GM12878 (cell line): ENCODE measurements around the gene NNAT. TPM values are rescaled to one million over a fixed set of nuclear protein-coding genes. Genes with fewer than 3 reads are reported as not detected.

ENCODE experiments used
- ATAC-seq: fragments of 200-7000 bp; cut with Tn5 transposase; 3 replicates; pipeline ENCODE4 v1.9.1; 2020; ENCODE audit warnings: mild to moderate bottlenecking, moderate library complexity
- BruUV-seq: library from RNA; stranded (reverse); fragments of 400-500 nt; replicated peaks from 2 replicates; lab custom pipeline; 2021; lab: Mats Ljungman, UMichigan
- CTCF ChIA-PET: fragments of 300-600 bp; sonication (Branson Sonifier 250); formaldehyde crosslinking; extraction: SDS; loops from one replicate; lab custom pipeline; 2021; ENCODE audit warnings: inconsistent platforms; lab: Yijun Ruan, JAX
- POLR2A ChIA-PET: fragments of 350-600 bp; formaldehyde crosslinking; extraction: SDS; loops from one replicate; lab custom pipeline; 2021; ENCODE audit warnings: inconsistent platforms; lab: Charles Lee
- RAD21 ChIA-PET: fragments of 300-600 bp; sonication (Branson Sonifier 250); formaldehyde crosslinking; loops from one replicate; lab custom pipeline; 2023; ENCODE audit warnings: antibody characterized with exemption; ENCODE audit not compliant: unreplicated experiment; lab: Charles Lee
- SMC1A ChIA-PET: fragments of 300-600 bp; sonication (Branson Sonifier 250); formaldehyde crosslinking; loops from one replicate; lab custom pipeline; 2023; ENCODE audit not compliant: unreplicated experiment, uncharacterized antibody; lab: Charles Lee
- DNase-seq: peaks from one replicate; pipeline ENCODE4 v3.0.0-alpha.2; 2011; ENCODE audit warnings: low read depth, low spot score
- FAIRE-seq: peaks from 3 replicates; lab custom pipeline; 2011; peaks lifted over from hg19 to GRCh38; lab: Jason Lieb, UNC
- H2AFZ ChIP-seq: 2 replicates; pipeline ENCODE4 v1.6.0; 2011; ENCODE audit warnings: low read depth, low read length, control low read depth; ENCODE audit not compliant: control insufficient read depth
- H3K27ac ChIP-seq: 2 replicates; pipeline ENCODE4 v1.5.1; 2011; ENCODE audit warnings: control low read depth; ENCODE audit not compliant: control insufficient read depth, insufficient read depth
- H3K27me3 ChIP-seq, 2 experiments: replicated peaks in 1 of 2; 2 replicates each; pipeline versions ENCODE4 v1.6.0 to v1.6.1; 2011; ENCODE audit warnings: low read length in 1 of 2; ENCODE audit not compliant: control insufficient read depth in 2 of 2, insufficient read depth in 2 of 2
- H3K36me3 ChIP-seq, 2 experiments: 2 replicates each; pipeline ENCODE4 v1.5.1; 2011; ENCODE audit warnings: low read length in 1 of 2; ENCODE audit not compliant: control insufficient read depth in 2 of 2, insufficient read depth in 2 of 2
- H3K4me1 ChIP-seq: 2 replicates; pipeline ENCODE4 v1.6.1; 2011; ENCODE audit warnings: mild to moderate bottlenecking, low read length, moderate library complexity, mixed read lengths; ENCODE audit not compliant: control insufficient read depth, insufficient read depth
- H3K4me2 ChIP-seq: 2 replicates; pipeline ENCODE4 v1.6.0; 2011; ENCODE audit warnings: control low read depth; ENCODE audit not compliant: control insufficient read depth, insufficient read depth
- H3K4me3 ChIP-seq: fragments of 200-600 bp; sonication (generic); 2 replicates; pipeline ENCODE4 v1.5.1; 2016
- H3K79me2 ChIP-seq: 2 replicates; pipeline ENCODE4 v1.6.0; 2011; ENCODE audit warnings: low read length; ENCODE audit not compliant: control insufficient read depth, insufficient read depth
- H3K9ac ChIP-seq: 2 replicates; pipeline ENCODE4 v1.8.0; 2011; ENCODE audit warnings: low read length, control low read depth, mixed read lengths; ENCODE audit not compliant: control insufficient read depth, insufficient read depth
- H3K9me3 ChIP-seq: replicated peaks from 3 replicates; pipeline ENCODE4 v1.5.1; 2011; ENCODE audit warnings: mild to moderate bottlenecking, low read length; ENCODE audit not compliant: control insufficient read depth, insufficient read depth
- H4K20me1 ChIP-seq: 2 replicates; pipeline ENCODE4 v1.6.0; 2011; ENCODE audit not compliant: control insufficient read depth, insufficient read depth
- BACH1 ChIP-seq: fragments of 450-650 bp; IDR thresholded peaks from 2 replicates; pipeline ENCODE4 v1.6.1; 2017; ENCODE audit warnings: mild to moderate bottlenecking, borderline replicate concordance
- KDM1A ChIP-seq: fragments of 200-600 bp; sonication (generic); IDR thresholded peaks from 2 replicates; pipeline ENCODE4 v1.6.1; 2016; ENCODE audit warnings: borderline replicate concordance
- KLF5 ChIP-seq: fragments of 450-650 bp; IDR thresholded peaks from 2 replicates; pipeline ENCODE4 v1.6.1; 2014; ENCODE audit warnings: mild to moderate bottlenecking; ENCODE audit not compliant: partially characterized antibody
- MYB ChIP-seq: fragments of 150-350 bp; IDR thresholded peaks from 2 replicates; pipeline ENCODE4 v1.6.1; 2014; ENCODE audit warnings: mild to moderate bottlenecking, low read depth, low read length, borderline replicate concordance
- NRF1 ChIP-seq: conservative IDR thresholded peaks from 2 replicates; pipeline ENCODE4 v1.6.1; 2011; ENCODE audit warnings: mild to moderate bottlenecking, low read depth, low read length, improper control_type of control experiment
- RELA ChIP-seq: fragments of 450-650 bp; IDR thresholded peaks from 2 replicates; pipeline ENCODE4 v1.8.0; 2014; ENCODE audit warnings: borderline replicate concordance; ENCODE audit not compliant: partially characterized antibody
- SIX5 ChIP-seq: IDR thresholded peaks from 2 replicates; pipeline ENCODE4 v1.6.1; 2011; ENCODE audit warnings: mild to moderate bottlenecking, low read depth, low read length, moderate library complexity; ENCODE audit not compliant: severe bottlenecking
- SKIL ChIP-seq: fragments of 450-650 bp; IDR thresholded peaks from 2 replicates; pipeline ENCODE4 v1.6.1; 2017; ENCODE audit warnings: mild to moderate bottlenecking, low read depth, inconsistent platforms; ENCODE audit not compliant: poor library complexity, severe bottlenecking
- SPI1 ChIP-seq: IDR thresholded peaks from 2 replicates; pipeline ENCODE4 v1.6.1; 2011; ENCODE audit warnings: low read depth, mild to moderate bottlenecking, low read length, moderate library complexity, borderline replicate concordance; ENCODE audit not compliant: insufficient read depth
- TBL1XR1 ChIP-seq: IDR thresholded peaks from 2 replicates; pipeline ENCODE4 v1.6.1; 2012; ENCODE audit warnings: low read depth, low read length, improper control_type of control experiment
- WRNIP1 ChIP-seq: IDR thresholded peaks from 2 replicates; pipeline ENCODE4 v1.6.1; 2011; ENCODE audit warnings: low read depth, low read length, improper control_type of control experiment, borderline replicate concordance
- ZBTB4 ChIP-seq: fragments of 450-650 bp; formaldehyde crosslinking; IDR thresholded peaks from 2 replicates; pipeline ENCODE4 v1.4.0; 2022; ENCODE audit warnings: mild to moderate bottlenecking, moderate library complexity
- WGBS: methylation state at CpG from one replicate; pipeline ENCODE4 v1.1.6; 2016; ENCODE audit warnings: low lambda C conversion rate; ENCODE audit not compliant: insufficient replicate concordance, insufficient coverage; ENCODE audit errors: missing lambda C conversion rate; 5-methylcytosine and 5-hydroxymethylcytosine counted together
- in situ Hi-C: fragments of 300-500 bp; cut with MboI; formaldehyde crosslinking; loops from 9 replicates; pipeline ENCODE4 v1.14.3; 2018; ENCODE audit warnings: mixed read lengths
- intact Hi-C: fragments of 100-400 bp; cut with micrococcal nuclease; formaldehyde crosslinking; loops from one replicate; pipeline ENCODE4 v1.14.2; 2022; ENCODE audit not compliant: unreplicated experiment
- polyA plus RNA-seq, 11 experiments: library from polyadenylated mRNA; depleted of rRNA in 4 of 11; unstranded in 6 of 11; stranded (reverse) in 5 of 11; fragments of >200 nt; fragmentation: Nextera tagmentation in 4 of 11; fragmentation: Illumina TruSeq in 1 of 11; extraction: Ambion mirVana in 4 of 11; extraction: Trizol in 1 of 11; gene quantifications; 1 replicate in 1 of 11; 2 replicates in 10 of 11; pipeline versions ENCODE4 v1.2.1 to v1.2.3, GENCODE V29; 2011 to 2016; ENCODE audit warnings: inconsistent platforms in 2 of 11, missing spikeins in 2 of 11, low read depth in 1 of 11
- total RNA-seq, 4 experiments: library from RNA; depleted of rRNA in 3 of 4; stranded (reverse); fragments of >200 nt in 3 of 4; fragmentation: Illumina TruSeq in 1 of 4; extraction: Trizol in 1 of 4; gene quantifications; 2 replicates each; pipeline versions ENCODE4 v1.2.1 to v1.2.3, GENCODE V29; 2013 to 2021
- TF ChIP-seq, protein P1 (sequence below): fragments of 450-650 bp; formaldehyde crosslinking; IDR thresholded peaks from 2 replicates; pipeline ENCODE4 v1.4.0; 2020; ENCODE audit warnings: mild to moderate bottlenecking, moderate library complexity

NNAT gene
- total and polyA plus RNA-seq, 10 of the 15 experiments (the other 5 are each of a cell fraction or from before 2014, with no cell fraction given): 0.22 to 0.99 (median 0.42) TPM; not detected in 7

DNA sequence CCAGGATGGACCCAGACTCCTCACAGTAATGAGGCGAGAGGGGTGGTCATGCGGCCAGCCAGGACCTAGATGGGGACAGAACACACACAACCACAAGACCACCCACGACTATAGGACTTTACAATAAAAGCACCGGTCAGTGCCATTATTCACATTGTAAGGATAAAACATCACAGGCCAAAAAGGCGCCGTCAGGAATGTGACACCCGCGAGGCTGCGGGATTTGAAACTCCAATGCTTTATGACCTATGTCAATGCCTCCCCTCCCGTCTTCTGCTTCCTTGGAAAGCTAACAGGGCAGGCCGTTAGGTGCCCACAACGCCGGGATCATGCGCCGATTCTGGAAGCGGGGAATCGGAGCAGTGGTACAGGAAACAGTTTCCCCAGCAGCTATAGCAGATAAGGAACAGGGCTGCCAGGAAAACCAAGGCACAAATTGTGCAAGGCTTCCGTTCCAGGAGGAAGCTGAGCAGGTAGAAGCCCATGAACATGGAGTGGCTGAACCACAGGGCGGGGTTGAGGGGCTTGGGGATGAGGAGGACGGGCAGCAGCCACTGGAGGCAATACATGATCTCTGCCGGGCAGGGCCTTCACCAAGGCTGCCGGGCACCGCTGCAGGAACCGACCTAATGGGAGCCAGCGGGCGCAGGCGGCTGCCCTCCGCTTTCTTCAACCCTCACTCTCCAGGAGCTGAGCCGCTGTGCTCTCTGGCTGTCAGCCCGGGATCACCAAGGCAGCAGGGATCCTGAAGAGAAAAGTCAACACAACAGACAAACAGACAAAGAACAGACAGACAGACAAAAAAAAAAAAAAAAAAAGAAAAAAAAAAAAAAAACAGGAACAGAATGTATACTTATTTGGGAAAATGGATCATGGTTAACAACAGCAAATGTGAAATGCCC is 2.2 kb upstream of the NNAT start:
- Histone ChIP-seq H3K4me3 (no peak overlapping the region), H4K20me1 (no peaks in the 10 kb centered on the region; the same call in 1 of the 2 replicates), H3K4me1 (no peaks in the 10 kb centered on the region), H3K79me2 (peaks cover 14% of the 10 kb centered on the region), H3K27me3 (no peaks in the 10 kb centered on the region), H3K36me3 (peaks cover 7 to 12% of the 10 kb centered on the region in 2 experiments), H3K27ac (no peak overlapping the region), H3K9me3 (no peaks in the 10 kb centered on the region), H2AFZ (no peak overlapping the region), H3K9ac (no peak overlapping the region), H3K4me2 (no peak overlapping the region)
- SMC1A ChIA-PET: no interaction called here
- in situ Hi-C loops (no loop called here), intact Hi-C loops (no loop called here)
- RAD21 ChIA-PET: interaction anchor here (0.7 kb wide), 1 partner anchor 127 kb away, joined by 4 read pairs; no protein-coding TSS in a partner anchor
- FAIRE-seq: no peak
- ATAC-seq: no peak
- 94% methylated on average over 28 of the region's 30 CpGs for WGBS
- DNase-seq: no peak
- CTCF ChIA-PET: interaction anchor here (1.0 kb wide), 1 partner anchor 249 kb away, joined by 3 read pairs; no protein-coding TSS in a partner anchor
- POLR2A ChIA-PET: no interaction called here
- no TSS peak for BruUV-seq
- no peak for TF ChIP-seq SKIL
- no peak for TF ChIP-seq MYB
- TF ChIP-seq TBL1XR1: no peak
- TF ChIP-seq RELA: no peak
- TF ChIP-seq SPI1: no peak
- TF ChIP-seq ZBTB4 (CRISPR knock-in tag): no peak
- TF ChIP-seq KLF5: no peak
- no peak for TF ChIP-seq BACH1
- TF ChIP-seq NRF1: no peak
- TF ChIP-seq, protein P1, sequence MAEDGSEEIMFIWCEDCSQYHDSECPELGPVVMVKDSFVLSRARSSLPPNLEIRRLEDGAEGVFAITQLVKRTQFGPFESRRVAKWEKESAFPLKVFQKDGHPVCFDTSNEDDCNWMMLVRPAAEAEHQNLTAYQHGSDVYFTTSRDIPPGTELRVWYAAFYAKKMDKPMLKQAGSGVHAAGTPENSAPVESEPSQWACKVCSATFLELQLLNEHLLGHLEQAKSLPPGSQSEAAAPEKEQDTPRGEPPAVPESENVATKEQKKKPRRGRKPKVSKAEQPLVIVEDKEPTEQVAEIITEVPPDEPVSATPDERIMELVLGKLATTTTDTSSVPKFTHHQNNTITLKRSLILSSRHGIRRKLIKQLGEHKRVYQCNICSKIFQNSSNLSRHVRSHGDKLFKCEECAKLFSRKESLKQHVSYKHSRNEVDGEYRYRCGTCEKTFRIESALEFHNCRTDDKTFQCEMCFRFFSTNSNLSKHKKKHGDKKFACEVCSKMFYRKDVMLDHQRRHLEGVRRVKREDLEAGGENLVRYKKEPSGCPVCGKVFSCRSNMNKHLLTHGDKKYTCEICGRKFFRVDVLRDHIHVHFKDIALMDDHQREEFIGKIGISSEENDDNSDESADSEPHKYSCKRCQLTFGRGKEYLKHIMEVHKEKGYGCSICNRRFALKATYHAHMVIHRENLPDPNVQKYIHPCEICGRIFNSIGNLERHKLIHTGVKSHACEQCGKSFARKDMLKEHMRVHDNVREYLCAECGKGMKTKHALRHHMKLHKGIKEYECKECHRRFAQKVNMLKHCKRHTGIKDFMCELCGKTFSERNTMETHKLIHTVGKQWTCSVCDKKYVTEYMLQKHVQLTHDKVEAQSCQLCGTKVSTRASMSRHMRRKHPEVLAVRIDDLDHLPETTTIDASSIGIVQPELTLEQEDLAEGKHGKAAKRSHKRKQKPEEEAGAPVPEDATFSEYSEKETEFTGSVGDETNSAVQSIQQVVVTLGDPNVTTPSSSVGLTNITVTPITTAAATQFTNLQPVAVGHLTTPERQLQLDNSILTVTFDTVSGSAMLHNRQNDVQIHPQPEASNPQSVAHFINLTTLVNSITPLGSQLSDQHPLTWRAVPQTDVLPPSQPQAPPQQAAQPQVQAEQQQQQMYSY (CRISPR knock-in tag): no peak
- no peak for TF ChIP-seq SIX5
- no peak for TF ChIP-seq WRNIP1
- TF ChIP-seq KDM1A: no peak
